GM23248 (cell line): ENCODE measurements around the gene GMNN. TPM values are rescaled to one million over a fixed set of nuclear protein-coding genes. Genes with fewer than 3 reads are reported as not detected.
A peak's percentile ranks its signal among the peaks of the same experiment; 100 is the strongest.
"Not testable (repeated sequence)": the region's sequence is repeated elsewhere in the genome, so short reads cannot be mapped to it uniquely, and the experiment has no call there.

Experiments used
- DNase-seq: peaks from one replicate; pipeline ENCODE4 v3.0.0-alpha.2; 2015
- H2AFZ ChIP-seq: fragments of 200-600 bp; sonication (generic); 2 replicates; pipeline ENCODE4 v1.6.1; 2016; ENCODE audit warnings: antibody characterized with exemption
- H3F3A ChIP-seq: fragments of 200-600 bp; sonication (generic); 2 replicates; pipeline ENCODE4 v1.6.1; 2016; ENCODE audit warnings: mild to moderate bottlenecking, antibody characterized with exemption, mixed run types; ENCODE audit not compliant: insufficient read depth
- H3K27ac ChIP-seq: fragments of 200-600 bp; sonication (generic); 2 replicates; pipeline ENCODE4 v1.5.1; 2016; ENCODE audit warnings: mild to moderate bottlenecking
- H3K27me3 ChIP-seq: fragments of 200-600 bp; sonication (generic); replicated peaks from 2 replicates; pipeline ENCODE4 v1.6.1; 2016; ENCODE audit warnings: mild to moderate bottlenecking; ENCODE audit not compliant: insufficient read depth
- H3K36me3 ChIP-seq: fragments of 200-600 bp; sonication (generic); 2 replicates; pipeline ENCODE4 v1.6.1; 2016; ENCODE audit warnings: low read depth, mild to moderate bottlenecking
- H3K4me1 ChIP-seq: fragments of 200-600 bp; sonication (generic); 2 replicates; pipeline ENCODE4 v1.6.1; 2016; ENCODE audit warnings: mild to moderate bottlenecking; ENCODE audit not compliant: insufficient read depth
- H3K4me2 ChIP-seq: fragments of 200-600 bp; sonication (generic); one replicate; pipeline ENCODE4 v1.6.1; 2016; ENCODE audit warnings: mild to moderate bottlenecking; ENCODE audit not compliant: unreplicated experiment
- H3K4me3 ChIP-seq: fragments of 200-600 bp; sonication (generic); 2 replicates; pipeline ENCODE4 v1.5.1; 2016; ENCODE audit warnings: mild to moderate bottlenecking
- H3K79me2 ChIP-seq: fragments of 200-600 bp; sonication (generic); 2 replicates; pipeline ENCODE4 v1.6.1; 2016; ENCODE audit warnings: mild to moderate bottlenecking; ENCODE audit not compliant: insufficient read depth
- H3K9ac ChIP-seq: fragments of 200-600 bp; sonication (generic); 2 replicates; pipeline ENCODE4 v1.6.1; 2016; ENCODE audit warnings: mild to moderate bottlenecking
- H3K9me2 ChIP-seq: fragments of 200-600 bp; sonication (generic); 2 replicates; pipeline ENCODE4 v1.6.1; 2016; ENCODE audit warnings: mixed run types, mild to moderate bottlenecking, moderate library complexity; ENCODE audit not compliant: insufficient read depth
- H3K9me3 ChIP-seq: fragments of 200-600 bp; sonication (generic); one replicate; pipeline ENCODE4 v1.6.1; 2017; ENCODE audit warnings: low read depth
- H4K20me1 ChIP-seq: fragments of 200-600 bp; sonication (generic); 2 replicates; pipeline ENCODE4 v1.6.0; 2016; ENCODE audit not compliant: insufficient read depth
- EZH2 ChIP-seq: fragments of 200-600 bp; sonication (generic); IDR thresholded peaks from 2 replicates; pipeline ENCODE4 v1.6.1; 2018; ENCODE audit warnings: antibody characterized with exemption, mild to moderate bottlenecking; ENCODE audit not compliant: insufficient read depth, poor library complexity, severe bottlenecking
- EZH2phosphoT487 ChIP-seq: fragments of 200-600 bp; sonication (generic); IDR thresholded peaks from 2 replicates; pipeline ENCODE4 v1.6.1; 2018; ENCODE audit warnings: antibody characterized with exemption, moderate library complexity, mild to moderate bottlenecking, low read depth; ENCODE audit not compliant: insufficient read depth
- WGBS, 2 experiments: methylation state at CpG; one replicate each; pipeline ENCODE4 v1.1.6; 2015 to 2017; ENCODE audit warnings: low lambda C conversion rate in 2 of 2, low coverage in 1 of 2; ENCODE audit errors: missing lambda C conversion rate in 2 of 2; 5-methylcytosine and 5-hydroxymethylcytosine counted together
- in situ Hi-C: fragments of 300-500 bp; cut with MboI; formaldehyde crosslinking; loops from 2 replicates; pipeline ENCODE4 v1.15.0; 2020
- polyA plus RNA-seq: library from polyadenylated mRNA; unstranded; fragments of >200 nt; fragmentation: Nextera tagmentation; extraction: Ambion mirVana; gene quantifications from 2 replicates; pipeline ENCODE4 v1.2.1, GENCODE V29; 2016
- total RNA-seq: library from RNA; depleted of rRNA; stranded (reverse); fragments of >200 nt; shearing (Covaris generic); gene quantifications from 2 replicates; pipeline ENCODE4 v1.2.3, GENCODE V29; 2014

Gene GMNN
- total and polyA plus RNA-seq, 2 experiments from 2014 or later = 8.4 to 25.0 TPM

GRCh38 chr6:24752917-24753492, 21.7 kb upstream of the GMNN start:
- TF ChIP-seq EZH2phosphoT487 (no peak), EZH2 (no peak)
- Histone ChIP-seq H3K4me3 (no peak overlapping the region), H3K36me3 (no peaks in the 10 kb centered on the region), H2AFZ (no peak overlapping the region), H3K4me1 (no peaks in the 10 kb centered on the region), H4K20me1 (no peaks in the 10 kb centered on the region), H3K9ac (no peak overlapping the region), H3K79me2 (no peaks in the 10 kb centered on the region), H3F3A (no peaks in the 10 kb centered on the region), H3K9me3 (no peaks in the 10 kb centered on the region), H3K9me2 (no peaks in the 10 kb centered on the region), H3K27ac (no peak overlapping the region), H3K27me3 (no peaks in the 10 kb centered on the region), H3K4me2 (no peak overlapping the region)
- no peak for DNase-seq
- WGBS, 2 experiments = 81 to 100% methylated on average over 1 of the region's 1 CpG
- in situ Hi-C loops = no loop called here

DNA sequence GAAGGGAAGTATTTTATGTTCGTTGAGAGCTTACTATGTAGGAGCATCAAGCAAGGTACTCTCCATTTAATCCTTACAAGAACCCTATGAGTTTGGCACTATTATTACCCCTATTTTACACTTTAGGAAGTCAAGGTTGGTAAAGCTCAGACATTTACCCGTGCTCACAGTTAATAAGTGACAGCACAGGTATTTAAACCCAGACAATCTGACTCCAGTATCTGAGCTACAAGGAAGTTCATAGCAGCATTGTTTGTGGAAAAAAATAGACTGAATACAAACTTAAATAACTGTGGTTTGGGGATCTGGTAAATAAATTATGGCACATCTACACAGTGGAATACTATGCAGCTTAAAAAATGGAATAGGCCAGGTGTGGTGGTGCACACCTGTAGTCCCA, 21.2 kb upstream of the GMNN start:
- 55 to 64% methylated on average over 2 of the region's 2 CpGs for WGBS, 2 experiments
- Histone ChIP-seq H3K9ac (no peak overlapping the region), H2AFZ (no peak overlapping the region), H3K4me2 (no peak overlapping the region), H3K4me3 (no peak overlapping the region), H3F3A (no peaks in the 10 kb centered on the region), H3K9me3 (no peaks in the 10 kb centered on the region), H3K27ac (no peak overlapping the region), H3K27me3 (no peaks in the 10 kb centered on the region), H4K20me1 (no peaks in the 10 kb centered on the region), H3K9me2 (no peaks in the 10 kb centered on the region), H3K4me1 (no peaks in the 10 kb centered on the region), H3K79me2 (no peaks in the 10 kb centered on the region), H3K36me3 (no peaks in the 10 kb centered on the region)
- in situ Hi-C loops = no loop called here
- DNase-seq = no peak
- TF ChIP-seq EZH2phosphoT487 (no peak), EZH2 (no peak)

- H3K27ac ChIP-seq, H2AFZ ChIP-seq, H3K9ac ChIP-seq, H3K9me3 ChIP-seq, in situ Hi-C loops, H3K4me1 ChIP-seq, H3K36me3 ChIP-seq, H3K4me2 ChIP-seq, H4K20me1 ChIP-seq, H3K4me3 ChIP-seq, H3K9me2 ChIP-seq, DNase-seq, H3F3A ChIP-seq, H3K79me2 ChIP-seq, H3K27me3 ChIP-seq: not testable (repeated sequence)
- WGBS, 2 experiments = 61 to 64% methylated on average over 4 of the region's 4 CpGs
Observed at GRCh38 chr6:24754378-24754777, 20.4 kb upstream of the GMNN start.

DNA sequence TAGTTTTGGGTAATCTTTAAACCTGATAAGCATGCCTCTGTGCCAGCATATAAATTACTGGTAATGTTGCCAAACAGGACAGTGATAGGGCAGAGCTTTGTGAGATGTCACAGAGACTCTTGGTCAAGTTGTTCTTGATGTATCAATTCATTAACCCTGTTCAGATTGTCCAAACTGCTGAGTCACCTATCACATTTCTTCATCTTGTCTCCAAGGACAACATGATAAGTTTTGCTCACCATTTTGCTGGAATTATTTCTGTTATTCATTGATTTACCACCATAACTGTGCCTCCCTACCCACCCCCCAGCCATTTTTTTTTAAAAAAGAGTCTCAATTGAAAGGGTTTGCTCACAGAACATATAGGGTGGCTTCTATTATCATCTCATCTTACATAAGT, 19.5 kb upstream of the GMNN start:
- DNase-seq = no peak
- Histone ChIP-seq H4K20me1 (no peaks in the 10 kb centered on the region), H2AFZ (peak overlapping the region; percentile 21; the same call in 1 of the 2 replicates), H3K27me3 (no peaks in the 10 kb centered on the region), H3K4me1 (no peaks in the 10 kb centered on the region), H3K9ac (no peak overlapping the region), H3K27ac (no peak overlapping the region), H3K4me2 (no peak overlapping the region), H3K9me2 (no peaks in the 10 kb centered on the region), H3K4me3 (no peak overlapping the region), H3K79me2 (no peaks in the 10 kb centered on the region), H3F3A (no peaks in the 10 kb centered on the region), H3K9me3 (no peaks in the 10 kb centered on the region), H3K36me3 (no peaks in the 10 kb centered on the region)
- TF ChIP-seq EZH2phosphoT487 (no peak), EZH2 (no peak)
- in situ Hi-C loops = no loop called here

DNA sequence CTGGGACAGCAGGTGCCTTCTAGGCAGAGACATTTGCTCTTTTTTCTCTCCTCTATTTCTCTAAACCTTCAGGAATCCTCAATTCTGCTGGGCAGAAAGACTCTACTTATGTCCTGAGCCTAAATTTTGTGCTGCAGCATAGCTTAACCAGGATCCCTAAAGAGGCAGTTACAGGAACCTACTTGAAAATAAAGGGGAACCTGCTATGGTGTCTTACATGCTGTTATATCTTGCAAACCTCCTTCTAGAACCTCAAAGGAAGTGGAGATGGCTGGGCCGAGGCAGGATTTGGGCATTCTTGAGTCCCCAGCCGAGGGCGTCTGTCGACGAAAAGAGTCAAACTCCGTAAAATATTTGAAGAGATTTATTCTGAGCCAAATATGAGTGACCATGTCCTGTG, 17.1 kb upstream of the GMNN start:
- TF ChIP-seq EZH2 (no peak), EZH2phosphoT487 (no peak)
- no peak for DNase-seq
- H3K4me2 ChIP-seq = no peak overlapping the region
- no peaks in the 10 kb centered on the region for H3K27me3 ChIP-seq
- H3K4me1 ChIP-seq = no peaks in the 10 kb centered on the region
- peak overlapping the region; percentile 29; the same call in 1 of the 2 replicates for H2AFZ ChIP-seq
- no peaks in the 10 kb centered on the region for H4K20me1 ChIP-seq
- no peaks in the 10 kb centered on the region for H3K9me3 ChIP-seq
- no peak overlapping the region for H3K27ac ChIP-seq
- no peaks in the 10 kb centered on the region for H3K9me2 ChIP-seq
- no peaks in the 10 kb centered on the region for H3K79me2 ChIP-seq
- H3K36me3 ChIP-seq = no peaks in the 10 kb centered on the region
- H3K9ac ChIP-seq = no peak overlapping the region
- 89 to 90% methylated on average over 6 of the region's 6 CpGs for WGBS, 2 experiments
- no peaks in the 10 kb centered on the region for H3F3A ChIP-seq
- in situ Hi-C loops = no loop called here
- H3K4me3 ChIP-seq = no peak overlapping the region
